GM18907 (cell line): Measurements from ENCODE around the gene KIAA1549.
"Not testable (repeated sequence)": the region's sequence is repeated elsewhere in the genome, so short reads cannot be mapped to it uniquely, and the experiment has no call there.

ENCODE experiments used
- ATAC-seq: cut with Tn5 transposase; IDR thresholded peaks from one replicate; pipeline ENCODE4 v1.9.1; 2021; ENCODE audit warnings: mild to moderate bottlenecking, moderate library complexity; ENCODE audit not compliant: unreplicated experiment

The KIAA1549 gene

GRCh38 chr7:138821912-138822311, 159.3 kb downstream of the KIAA1549 start:
- ATAC-seq: no peak

GRCh38 chr7:138819625-138820024, 161.6 kb downstream of the KIAA1549 start:
- ATAC-seq: no peak

- ATAC-seq: no peak
Measured at GRCh38 chr7:138816650-138817049, 164.5 kb downstream of the KIAA1549 start.

- ATAC-seq: no peak
Measured at GRCh38 chr7:138814816-138815332, 166.3 kb downstream of the KIAA1549 start.

GRCh38 chr7:138813945-138814344, 167.2 kb downstream of the KIAA1549 start:
- no peak for ATAC-seq

GRCh38 chr7:138811327-138811726, 169.9 kb downstream of the KIAA1549 start:
- not testable (repeated sequence) for ATAC-seq

GRCh38 chr7:138809346-138809745, 171.8 kb downstream of the KIAA1549 start:
- ATAC-seq: no peak

- no peak for ATAC-seq
Measured at GRCh38 chr7:138804618-138805017, 176.6 kb downstream of the KIAA1549 start.

GRCh38 chr7:138802706-138803105, 178.5 kb downstream of the KIAA1549 start:
- ATAC-seq: no peak

GRCh38 chr7:138801256-138801655, 179.9 kb downstream of the KIAA1549 start:
- no peak for ATAC-seq

- no peak for ATAC-seq
Measured at GRCh38 chr7:138799336-138800000, 181.7 kb downstream of the KIAA1549 start.

GRCh38 chr7:138798836-138799235, 182.4 kb downstream of the KIAA1549 start:
- no peak for ATAC-seq

- no peak for ATAC-seq
Measured at GRCh38 chr7:138797715-138798320, 183.4 kb downstream of the KIAA1549 start, which contains the start of the genes ATP6V0A4 and TMEM213. Gene ATP6V0A4 (minus strand): TSS chr7:138798196. CDS start chr7:138771247, 26,949 bp downstream. Gene TMEM213 (plus strand): TSS chr7:138797994. CDS start chr7:138798105, 111 bp downstream.

- ATAC-seq: not testable (repeated sequence)
Measured at GRCh38 chr7:138797046-138797445, 184.1 kb downstream of the KIAA1549 start.

- no peak for ATAC-seq
Measured at GRCh38 chr7:138796038-138796615, 185.1 kb downstream of the KIAA1549 start.

- ATAC-seq: no peak
Measured at GRCh38 chr7:138785587-138786437, 195.4 kb downstream of the KIAA1549 start.

GRCh38 chr7:138784692-138785091, 196.5 kb downstream of the KIAA1549 start:
- no peak for ATAC-seq
